ENCODE data around the gene MSRB3. TPM values are rescaled to one million over a fixed set of nuclear protein-coding genes. Genes with fewer than 3 reads are reported as not detected.

The MSRB3 gene
- total RNA-seq, 3 donors from 2014 or later, result 8.1 to 154 (median 18.3) TPM

DNA sequence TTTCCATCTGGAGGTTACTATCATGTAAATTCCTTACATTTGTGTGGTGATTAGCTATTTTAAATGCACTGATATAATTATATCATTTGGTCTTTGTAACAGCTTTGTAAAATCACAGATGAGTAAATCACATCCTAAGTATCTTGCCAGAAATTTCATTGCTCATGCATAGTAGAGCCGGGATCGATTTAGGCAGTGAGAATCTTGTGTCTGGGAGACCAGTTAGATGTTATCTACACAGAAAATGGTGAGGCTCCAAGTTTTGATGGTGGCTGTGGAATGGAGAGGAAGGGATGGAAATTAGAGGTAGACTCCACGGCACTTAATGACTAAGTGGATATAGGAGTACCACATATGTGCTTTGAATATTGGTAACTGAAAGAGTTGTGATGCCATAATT is 156.3 kb downstream of the MSRB3 start:
- H3K36me3 ChIP-seq (ENCODE audit: low read depth), result no peaks in the 10 kb centered on the region
- ATAC-seq, result no peak
- intact Hi-C loops (cut with DNase I, micrococcal nuclease), result no loop called here
- no peaks in the 10 kb centered on the region for H3K9me3 ChIP-seq
- no peak overlapping the region for H3K4me3 ChIP-seq
- no peak for DNase-seq
- no peaks in the 10 kb centered on the region for H3K4me1 ChIP-seq (ENCODE audit: low read depth)
- TF ChIP-seq, protein P1, sequence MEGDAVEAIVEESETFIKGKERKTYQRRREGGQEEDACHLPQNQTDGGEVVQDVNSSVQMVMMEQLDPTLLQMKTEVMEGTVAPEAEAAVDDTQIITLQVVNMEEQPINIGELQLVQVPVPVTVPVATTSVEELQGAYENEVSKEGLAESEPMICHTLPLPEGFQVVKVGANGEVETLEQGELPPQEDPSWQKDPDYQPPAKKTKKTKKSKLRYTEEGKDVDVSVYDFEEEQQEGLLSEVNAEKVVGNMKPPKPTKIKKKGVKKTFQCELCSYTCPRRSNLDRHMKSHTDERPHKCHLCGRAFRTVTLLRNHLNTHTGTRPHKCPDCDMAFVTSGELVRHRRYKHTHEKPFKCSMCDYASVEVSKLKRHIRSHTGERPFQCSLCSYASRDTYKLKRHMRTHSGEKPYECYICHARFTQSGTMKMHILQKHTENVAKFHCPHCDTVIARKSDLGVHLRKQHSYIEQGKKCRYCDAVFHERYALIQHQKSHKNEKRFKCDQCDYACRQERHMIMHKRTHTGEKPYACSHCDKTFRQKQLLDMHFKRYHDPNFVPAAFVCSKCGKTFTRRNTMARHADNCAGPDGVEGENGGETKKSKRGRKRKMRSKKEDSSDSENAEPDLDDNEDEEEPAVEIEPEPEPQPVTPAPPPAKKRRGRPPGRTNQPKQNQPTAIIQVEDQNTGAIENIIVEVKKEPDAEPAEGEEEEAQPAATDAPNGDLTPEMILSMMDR (IDR thresholded peaks at IDR 0.05), result no peak

DNA sequence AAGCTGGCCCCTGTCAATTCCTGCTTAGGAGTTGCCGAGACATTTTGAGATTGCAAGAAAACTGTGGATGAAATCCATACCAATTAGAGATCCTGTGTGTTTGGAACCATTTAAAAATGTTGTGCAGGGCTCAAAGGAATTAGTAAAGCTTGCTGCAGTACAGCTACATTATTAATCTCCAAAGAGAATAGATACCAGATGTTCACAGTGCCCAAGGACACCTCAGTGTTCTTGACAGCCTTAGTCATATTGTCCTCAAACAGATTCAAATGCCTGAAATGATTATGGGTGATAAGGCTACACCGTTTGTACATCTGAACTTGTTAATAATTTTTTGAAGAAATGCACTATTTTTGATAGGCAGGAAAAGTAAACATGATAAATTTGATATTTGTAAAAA is 164.6 kb downstream of the MSRB3 start:
- ATAC-seq, result no peak

GRCh38 chr12:65444996-65445395 is 166.5 kb downstream of the MSRB3 start:
- Histone ChIP-seq H3K4me3 (no peak overlapping the region), H3K9me3 (no peaks in the 10 kb centered on the region), H3K36me3 (ENCODE audit: low read depth) (no peaks in the 10 kb centered on the region), H3K4me1 (ENCODE audit: low read depth) (no peaks in the 10 kb centered on the region)
- DNase-seq (no peak), ATAC-seq (no peak)
- intact Hi-C loops (cut with DNase I, micrococcal nuclease), result no loop called here
- TF ChIP-seq, protein P1 (IDR thresholded peaks at IDR 0.05), result no peak

More for the DNA sequence above, 164.6 kb downstream of the MSRB3 start:
- no peaks in the 10 kb centered on the region for H3K9me3 ChIP-seq
- no peaks in the 10 kb centered on the region for H3K4me1 ChIP-seq (ENCODE audit: low read depth)
- H3K4me3 ChIP-seq, result no peak overlapping the region
- intact Hi-C loops (cut with DNase I, micrococcal nuclease), result no loop called here
- no peak for DNase-seq
- TF ChIP-seq, protein P1 (IDR thresholded peaks at IDR 0.05), result no peak
- H3K36me3 ChIP-seq (ENCODE audit: low read depth), result no peaks in the 10 kb centered on the region

GRCh38 chr12:65446901-65447300 is 168.4 kb downstream of the MSRB3 start:
- H3K4me1 ChIP-seq (ENCODE audit: low read depth), result no peaks in the 10 kb centered on the region
- H3K9me3 ChIP-seq, result no peaks in the 10 kb centered on the region
- DNase-seq (no peak), ATAC-seq (no peak)
- intact Hi-C loops (cut with DNase I, micrococcal nuclease), result no loop called here
- TF ChIP-seq, protein P1 (IDR thresholded peaks at IDR 0.05), result no peak
- H3K36me3 ChIP-seq (ENCODE audit: low read depth), result no peaks in the 10 kb centered on the region
- H3K4me3 ChIP-seq, result no peak overlapping the region

GRCh38 chr12:65449400-65449799 is 170.9 kb downstream of the MSRB3 start:
- H3K4me3 ChIP-seq, result no peak overlapping the region
- no peaks in the 10 kb centered on the region for H3K9me3 ChIP-seq
- no peak for ATAC-seq

More at GRCh38 chr12:65449400-65449799, 170.9 kb downstream of the MSRB3 start:
- no peaks in the 10 kb centered on the region for H3K36me3 ChIP-seq (ENCODE audit: low read depth)
- no peak for DNase-seq
- TF ChIP-seq, protein P1 (IDR thresholded peaks at IDR 0.05), result no peak
- H3K4me1 ChIP-seq (ENCODE audit: low read depth), result no peaks in the 10 kb centered on the region
- intact Hi-C loops (cut with DNase I, micrococcal nuclease), result no loop called here
